Measurements from ENCODE around the gene CFLAR.
"Not testable (repeated sequence)": the region's sequence is repeated elsewhere in the genome, so short reads cannot be mapped to it uniquely, and the experiment has no call there.

CFLAR gene

GRCh38 chr2:201116115-201116958 lies at the start of gene CFLAR:
Gene CFLAR (plus strand): TSS chr2:201116164. CDS start chr2:201129866, 13,702 bp downstream.
- peak; percentile 73 for DNase-seq (ENCODE audit: low spot score)

GRCh38 chr2:201070948-201071478 lies 45.0 kb upstream of the CFLAR start:
- DNase-seq (ENCODE audit: low spot score) = peak; percentile 29

- DNase-seq (ENCODE audit: low spot score) = peak; percentile 97
Measured at GRCh38 chr2:201071479-201072200, 44.3 kb upstream of the CFLAR start, which contains the start of the genes HYCC2 and NDUFB3. Gene HYCC2 (minus strand): TSS chr2:201071671. CDS start chr2:201024009, 47,662 bp downstream. Gene NDUFB3 (plus strand): TSS chr2:201072001. CDS start chr2:201078883, 6,882 bp downstream.

GRCh38 chr2:201072201-201072530 lies 43.8 kb upstream of the CFLAR start:
- DNase-seq (ENCODE audit: low spot score) = no peak

- no peak for DNase-seq (ENCODE audit: low spot score)
Measured at GRCh38 chr2:201073071-201073470, 42.9 kb upstream of the CFLAR start.

GRCh38 chr2:201074996-201075395 lies 41.0 kb upstream of the CFLAR start:
- DNase-seq (ENCODE audit: low spot score) = no peak

GRCh38 chr2:201084863-201085262 lies 31.1 kb upstream of the CFLAR start:
- no peak for DNase-seq (ENCODE audit: low spot score)

GRCh38 chr2:201090574-201090973 lies 25.4 kb upstream of the CFLAR start:
- no peak for DNase-seq (ENCODE audit: low spot score)

- DNase-seq (ENCODE audit: low spot score) = peak; percentile 22
Measured at GRCh38 chr2:201093573-201093972, 22.4 kb upstream of the CFLAR start.

GRCh38 chr2:201100497-201100896 lies 15.5 kb upstream of the CFLAR start:
- DNase-seq (ENCODE audit: low spot score) = no peak

- DNase-seq (ENCODE audit: low spot score) = no peak
Measured at GRCh38 chr2:201105759-201106158, 10.2 kb upstream of the CFLAR start.

- no peak for DNase-seq (ENCODE audit: low spot score)
Measured at GRCh38 chr2:201107624-201108023, 8.3 kb upstream of the CFLAR start.

GRCh38 chr2:201108341-201108740 lies 7.6 kb upstream of the CFLAR start:
- no peak for DNase-seq (ENCODE audit: low spot score)

- DNase-seq (ENCODE audit: low spot score) = no peak
Measured at GRCh38 chr2:201109186-201109585, 6.8 kb upstream of the CFLAR start.

GRCh38 chr2:201110615-201111014 lies 5.3 kb upstream of the CFLAR start:
- DNase-seq (ENCODE audit: low spot score) = no peak

GRCh38 chr2:201111096-201111495 lies 4.9 kb upstream of the CFLAR start:
- no peak for DNase-seq (ENCODE audit: low spot score)

- DNase-seq (ENCODE audit: low spot score) = no peak
Measured at GRCh38 chr2:201114350-201114749, 1.6 kb upstream of the CFLAR start.

- DNase-seq (ENCODE audit: low spot score) = peak; percentile 46
Measured at GRCh38 chr2:201114846-201115245, 1.1 kb upstream of the CFLAR start.

- peak; percentile 67 for DNase-seq (ENCODE audit: low spot score)
Measured at GRCh38 chr2:201116959-201117734, 1.2 kb downstream of the CFLAR start.

GRCh38 chr2:201117735-201118094 lies 1.8 kb downstream of the CFLAR start:
- not testable (repeated sequence) for DNase-seq (ENCODE audit: low spot score)

- peak; percentile 69 for DNase-seq (ENCODE audit: low spot score)
Measured at GRCh38 chr2:201118121-201118960, 2.4 kb downstream of the CFLAR start.

All from AG20443 (cell line).